Gastrocnemius medialis (tissue), 4 donors: Measurements from ENCODE around the gene GCAT.

ENCODE experiments used
- CTCF ChIP-seq, 5 experiments: fragments of 450-650 bp in 3 of 5; fragments of 200-600 bp in 2 of 5; sonication (generic) in 2 of 5; IDR thresholded peaks in 4 of 5; conservative IDR thresholded peaks in 1 of 5; 1 replicate in 4 of 5; 2 replicates in 1 of 5; pipeline ENCODE4 v1.5.1; 2016 to 2019; ENCODE audit warnings: antibody characterized with exemption in 5 of 5, mild to moderate bottlenecking in 3 of 5, moderate library complexity in 3 of 5
- POLR2A ChIP-seq, 2 donors: fragments of 450-650 bp; IDR thresholded peaks; one replicate each; pipeline ENCODE4 v1.6.1; 2017; ENCODE audit warnings: antibody characterized with exemption in 2 of 2, mild to moderate bottlenecking in 2 of 2, moderate library complexity in 2 of 2

GRCh38 chr22:37781434-37782059, 26.2 kb upstream of the GCAT start:
- TF ChIP-seq CTCF (IDR thresholded peaks at IDR 0.05 in 4 of 5, conservative IDR thresholded peaks at IDR 0.05 in 1 of 5) (no peak), POLR2A (IDR thresholded peaks at IDR 0.05) (no peak)
